Adrenal gland (tissue), 12 donors: ENCODE results near the gene KLF15. TPM values are rescaled to one million over a fixed set of nuclear protein-coding genes. Genes with fewer than 3 reads are reported as not detected.
A peak's percentile ranks its signal among the peaks of the same experiment; 100 is the strongest.

Source experiments
- DNase-seq, 7 donors: peaks; one replicate each; pipeline ENCODE4 v3.0.0-alpha.2; 2019 to 2020
- H3K27ac ChIP-seq, 5 donors: fragments of 200-600 bp; sonication (generic) in 4 of 5; 1 replicate in 3 of 5; 2 replicates in 2 of 5; pipeline versions ENCODE4 v1.5.1 to v1.8.0; 2016 to 2020; ENCODE audit warnings: mild to moderate bottlenecking in 1 of 5
- H3K27me3 ChIP-seq: fragments of 200-600 bp; 2 replicates; pipeline ENCODE4 v1.8.0; 2021
- H3K36me3 ChIP-seq, 2 donors: fragments of 200-600 bp; replicated peaks in 1 of 2; 1 replicate in 1 of 2; 2 replicates in 1 of 2; pipeline versions ENCODE4 v1.5.1 to v1.8.0; 2018 to 2022
- H3K4me1 ChIP-seq, 2 donors: fragments of 200-600 bp; replicated peaks in 1 of 2; 1 replicate in 1 of 2; 2 replicates in 1 of 2; pipeline versions ENCODE4 v1.5.1 to v1.8.0; 2018 to 2021
- H3K4me3 ChIP-seq, 4 donors: fragments of 200-600 bp; sonication (generic) in 3 of 4; one replicate each; pipeline ENCODE4 v1.5.1; 2016 to 2018
- H3K9me3 ChIP-seq, 3 donors: fragments of 200-600 bp; sonication (generic) in 1 of 3; replicated peaks in 1 of 3; 1 replicate in 2 of 3; 2 replicates in 1 of 3; pipeline versions ENCODE4 v1.5.1 to v1.8.0; 2016 to 2021
- CTCF ChIP-seq, 6 experiments: fragments of 450-650 bp in 4 of 6; fragments of 200-600 bp in 2 of 6; sonication (generic) in 1 of 6; IDR thresholded peaks; 1 replicate in 5 of 6; 2 replicates in 1 of 6; pipeline versions ENCODE4 v1.5.1 to v1.8.0; 2016 to 2021; ENCODE audit warnings: antibody characterized with exemption in 6 of 6, mild to moderate bottlenecking in 2 of 6, moderate library complexity in 1 of 6
- POLR2A ChIP-seq, 2 donors: fragments of 450-650 bp; IDR thresholded peaks; one replicate each; pipeline ENCODE4 v1.6.1; 2017; ENCODE audit warnings: antibody characterized with exemption in 2 of 2, mild to moderate bottlenecking in 2 of 2, moderate library complexity in 1 of 2
- WGBS, 4 donors: extraction: QIAGEN DNeasy Blood & Tissue Kit in 2 of 4; methylation state at CpG; one replicate each; pipeline versions ENCODE4 v1.1.5 to v1.1.7; 2013 to 2017; 5-methylcytosine and 5-hydroxymethylcytosine counted together
- intact Hi-C, 2 donors: fragments of 100-400 bp; cut with DNase I; formaldehyde crosslinking; loops; one replicate each; pipeline versions ENCODE4 v1.14.1 to v1.15.0; 2022 to 2023
- polyA plus RNA-seq, 3 donors: library from polyadenylated mRNA; stranded (reverse); fragments of 200-250 nt in 2 of 3; fragments of 350-450 nt in 1 of 3; fragmentation: Illumina TruSeq in 1 of 3; extraction: RNeasy Lipid Tissue Mini Kit (QIAGEN cat#74804) in 1 of 3; gene quantifications; one replicate each; pipeline ENCODE4 v1.2.3, GENCODE V29; 2013 to 2014
- total RNA-seq, 9 donors: library from RNA; depleted of rRNA in 4 of 9; stranded (reverse); fragments of >200 nt in 4 of 9; fragments of 120-200 nt in 1 of 9; fragmentation: NEBNext Ultra II Directional in 1 of 9; extraction: Animal tissue kit (Norgen Biotek cat#: 25700) in 1 of 9; gene quantifications; one replicate each; pipeline versions ENCODE4 v1.1.0 to v1.2.4, GENCODE V29; 2013 to 2023
- donor health status: healthy with polysubstance abuse.
- donor health status: Bipolar disorder and iron deficiency.
- donor health status: DM: yes; HTN: yes; CAD: no.
- donor health status: DM: no; HTN: no; CAD: no.
- donor health status: DM: no; HTN: no; CAD: no.
- donor health status: DM: yes; HTN: yes; CAD: no.

KLF15 gene
- total and polyA plus RNA-seq, 12 donors, result 2.0 to 22.4 (median 11.8) TPM

- TF ChIP-seq CTCF (IDR thresholded peaks at IDR 0.05), result no peak
- no peak for TF ChIP-seq POLR2A (IDR thresholded peaks at IDR 0.05)
- intact Hi-C loops, result no loop called here
- whole genome bisulfite sequencing, 4 donors, result 90 to 99% (median 92%) methylated on average over 6 to 7 of the region's 7 CpGs
- no peak for DNase-seq
- Histone ChIP-seq H3K27ac (no peak overlapping the region), H3K4me3 (no peak overlapping the region), H3K36me3 (no peaks in the 10 kb centered on the region), H3K27me3 (no peaks in the 10 kb centered on the region), H3K9me3 (no peaks in the 10 kb centered on the region), H3K4me1 (no peaks in the 10 kb centered on the region)
Observed at GRCh38 chr3:126345231-126345630, 12.0 kb downstream of the KLF15 start.

GRCh38 chr3:126344380-126345041 lies 12.7 kb downstream of the KLF15 start:
- no peak overlapping the region for H3K27ac ChIP-seq
- H3K36me3 ChIP-seq, result no peaks in the 10 kb centered on the region
- H3K4me1 ChIP-seq, result no peaks in the 10 kb centered on the region
- peak in 4 of 7 donors; percentile 3 to 37 (median 12) for DNase-seq
- H3K27me3 ChIP-seq, result no peaks in the 10 kb centered on the region
- no peaks in the 10 kb centered on the region for H3K9me3 ChIP-seq
- intact Hi-C loops, result no loop called here
- no peak overlapping the region for H3K4me3 ChIP-seq
- 88 to 95% (median 92%) methylated on average over 3 to 9 of the region's 9 CpGs for WGBS, 4 donors
- no peak for TF ChIP-seq POLR2A (IDR thresholded peaks at IDR 0.05)
- no peak for TF ChIP-seq CTCF (IDR thresholded peaks at IDR 0.05)

- H3K4me1 ChIP-seq, result no peaks in the 10 kb centered on the region
- no peaks in the 10 kb centered on the region for H3K9me3 ChIP-seq
- no peaks in the 10 kb centered on the region for H3K27me3 ChIP-seq
- H3K36me3 ChIP-seq, result no peaks in the 10 kb centered on the region
- intact Hi-C loops, result no loop called here
- no peak for TF ChIP-seq CTCF (IDR thresholded peaks at IDR 0.05)
- TF ChIP-seq POLR2A (IDR thresholded peaks at IDR 0.05), result no peak
- no peak overlapping the region for H3K27ac ChIP-seq
- peak in 4 of 7 donors; percentile 5 to 42 (median 12) for DNase-seq
- H3K4me3 ChIP-seq, result no peak overlapping the region
- WGBS, 4 donors, result 91 to 96% (median 93%) methylated on average over 23 to 32 of the region's 32 CpGs
Observed at GRCh38 chr3:126343649-126344035, 13.6 kb downstream of the KLF15 start.

- TF ChIP-seq POLR2A (IDR thresholded peaks at IDR 0.05) (no peak), CTCF (IDR thresholded peaks at IDR 0.05) (no peak)
- no peaks in the 10 kb centered on the region for H3K9me3 ChIP-seq
- no peaks in the 10 kb centered on the region for H3K4me1 ChIP-seq
- intact Hi-C loops, result no loop called here
- no peaks in the 10 kb centered on the region for H3K27me3 ChIP-seq
- DNase-seq, result peak in 5 of 7 donors; percentile 7 to 48 (median 14)
- H3K27ac ChIP-seq, result no peak overlapping the region
- no peaks in the 10 kb centered on the region for H3K36me3 ChIP-seq
- WGBS, 4 donors, result 73 to 85% (median 81%) methylated on average over 14 to 20 of the region's 20 CpGs
- no peak overlapping the region for H3K4me3 ChIP-seq
Observed at GRCh38 chr3:126342991-126343648, 14.1 kb downstream of the KLF15 start.
